MM.1S (cell line): ENCODE data around the gene UGT2A1.
"Not testable (repeated sequence)": the region's sequence is repeated elsewhere in the genome, so short reads cannot be mapped to it uniquely, and the experiment has no call there.

Experiments used
- DNase-seq: peaks from one replicate; pipeline ENCODE4 v3.0.0-alpha.2; 2015
- H2AFZ ChIP-seq: fragments of 300-600 bp; sonication (generic); 2 replicates; pipeline ENCODE4 v1.6.0; 2016; ENCODE audit warnings: antibody characterized with exemption, low read length
- H3F3A ChIP-seq: fragments of 300-600 bp; sonication (generic); 2 replicates; pipeline ENCODE4 v1.6.1; 2016; ENCODE audit warnings: mild to moderate bottlenecking, antibody characterized with exemption, low read length, moderate library complexity, mixed read lengths; ENCODE audit not compliant: insufficient read depth
- H3K27ac ChIP-seq: fragments of 300-600 bp; sonication (generic); 2 replicates; pipeline ENCODE4 v1.5.1; 2016; ENCODE audit warnings: mild to moderate bottlenecking, low read length
- H3K27me3 ChIP-seq: fragments of 300-600 bp; sonication (generic); replicated peaks from 2 replicates; pipeline ENCODE4 v1.6.0; 2016; ENCODE audit warnings: low read length; ENCODE audit not compliant: insufficient read depth
- H3K36me3 ChIP-seq: fragments of 300-600 bp; sonication (generic); replicated peaks from 2 replicates; pipeline ENCODE4 v1.6.1; 2016; ENCODE audit warnings: mild to moderate bottlenecking, low read length, mixed read lengths; ENCODE audit not compliant: insufficient read depth
- H3K4me1 ChIP-seq: fragments of 300-600 bp; sonication (generic); 2 replicates; pipeline ENCODE4 v1.6.1; 2016; ENCODE audit warnings: low read length, mixed read lengths
- H3K4me2 ChIP-seq: fragments of 300-600 bp; sonication (generic); 2 replicates; pipeline ENCODE4 v1.6.0; 2016; ENCODE audit warnings: low read depth, low read length
- H3K4me3 ChIP-seq: fragments of 300-600 bp; sonication (generic); 2 replicates; pipeline ENCODE4 v1.5.1; 2016; ENCODE audit warnings: low read length, mixed read lengths
- H3K79me2 ChIP-seq: fragments of 300-600 bp; sonication (generic); 2 replicates; pipeline ENCODE4 v1.6.1; 2016; ENCODE audit warnings: mixed run types, low read length, mixed read lengths
- H3K9ac ChIP-seq: fragments of 300-600 bp; sonication (generic); 2 replicates; pipeline ENCODE4 v1.6.1; 2016; ENCODE audit warnings: low read length, mixed read lengths
- H3K9me2 ChIP-seq: fragments of 300-600 bp; sonication (generic); replicated peaks from 2 replicates; pipeline ENCODE4 v1.6.1; 2016; ENCODE audit warnings: mild to moderate bottlenecking, low read length, mixed read lengths; ENCODE audit not compliant: insufficient read depth
- H3K9me3 ChIP-seq: fragments of 300-600 bp; sonication (generic); replicated peaks from 2 replicates; pipeline ENCODE4 v1.6.1; 2016; ENCODE audit warnings: mild to moderate bottlenecking, low read length, mixed read lengths; ENCODE audit not compliant: insufficient read depth
- H4K20me1 ChIP-seq: fragments of 300-600 bp; sonication (generic); 2 replicates; pipeline ENCODE4 v1.6.1; 2016; ENCODE audit warnings: mild to moderate bottlenecking, low read length, moderate library complexity, mixed read lengths; ENCODE audit not compliant: insufficient read depth
- EZH2 ChIP-seq: fragments of 300-600 bp; sonication (generic); optimal IDR thresholded peaks from 2 replicates; pipeline ENCODE3; 2017; ENCODE audit warnings: low read depth, mild to moderate bottlenecking, antibody characterized with exemption, low read length, mixed read lengths
- EZH2phosphoT487 ChIP-seq: fragments of 300-600 bp; sonication (generic); IDR thresholded peaks from 2 replicates; pipeline ENCODE4 v1.6.1; 2018; ENCODE audit warnings: antibody characterized with exemption, low read length
- TF ChIP-seq, protein P1 (sequence below): fragments of 300-600 bp; sonication (generic); IDR thresholded peaks from 2 replicates; pipeline ENCODE4 v1.5.1; 2016; ENCODE audit warnings: antibody characterized with exemption, low read length, mixed read lengths

Gene UGT2A1

DNA sequence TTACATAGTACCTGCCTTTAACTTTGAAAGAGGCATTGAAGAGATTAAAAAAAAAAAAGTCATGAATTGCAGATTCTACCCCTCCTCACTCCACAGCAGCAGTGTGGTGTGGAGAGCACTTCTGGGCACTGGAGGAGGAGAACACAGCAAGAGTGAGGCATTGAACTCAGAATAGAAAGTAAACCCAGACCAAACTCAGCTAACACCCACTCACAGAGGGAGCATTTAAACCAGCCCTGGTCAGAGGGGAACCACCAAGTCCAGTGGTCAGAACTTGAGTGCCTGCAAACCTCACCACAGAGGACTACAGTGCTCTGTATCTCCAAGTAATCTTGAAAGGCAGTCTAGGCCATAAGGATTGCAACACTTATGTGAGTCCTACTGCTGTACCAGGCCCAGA, 15.6 kb upstream of the UGT2A1 start:
- TF ChIP-seq, protein P1, sequence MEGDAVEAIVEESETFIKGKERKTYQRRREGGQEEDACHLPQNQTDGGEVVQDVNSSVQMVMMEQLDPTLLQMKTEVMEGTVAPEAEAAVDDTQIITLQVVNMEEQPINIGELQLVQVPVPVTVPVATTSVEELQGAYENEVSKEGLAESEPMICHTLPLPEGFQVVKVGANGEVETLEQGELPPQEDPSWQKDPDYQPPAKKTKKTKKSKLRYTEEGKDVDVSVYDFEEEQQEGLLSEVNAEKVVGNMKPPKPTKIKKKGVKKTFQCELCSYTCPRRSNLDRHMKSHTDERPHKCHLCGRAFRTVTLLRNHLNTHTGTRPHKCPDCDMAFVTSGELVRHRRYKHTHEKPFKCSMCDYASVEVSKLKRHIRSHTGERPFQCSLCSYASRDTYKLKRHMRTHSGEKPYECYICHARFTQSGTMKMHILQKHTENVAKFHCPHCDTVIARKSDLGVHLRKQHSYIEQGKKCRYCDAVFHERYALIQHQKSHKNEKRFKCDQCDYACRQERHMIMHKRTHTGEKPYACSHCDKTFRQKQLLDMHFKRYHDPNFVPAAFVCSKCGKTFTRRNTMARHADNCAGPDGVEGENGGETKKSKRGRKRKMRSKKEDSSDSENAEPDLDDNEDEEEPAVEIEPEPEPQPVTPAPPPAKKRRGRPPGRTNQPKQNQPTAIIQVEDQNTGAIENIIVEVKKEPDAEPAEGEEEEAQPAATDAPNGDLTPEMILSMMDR = no peak
- TF ChIP-seq EZH2 = no peak
- no peak for TF ChIP-seq EZH2phosphoT487
- Histone ChIP-seq H3K4me1 (no peaks in the 10 kb centered on the region), H3K27ac (no peak overlapping the region)

DNA sequence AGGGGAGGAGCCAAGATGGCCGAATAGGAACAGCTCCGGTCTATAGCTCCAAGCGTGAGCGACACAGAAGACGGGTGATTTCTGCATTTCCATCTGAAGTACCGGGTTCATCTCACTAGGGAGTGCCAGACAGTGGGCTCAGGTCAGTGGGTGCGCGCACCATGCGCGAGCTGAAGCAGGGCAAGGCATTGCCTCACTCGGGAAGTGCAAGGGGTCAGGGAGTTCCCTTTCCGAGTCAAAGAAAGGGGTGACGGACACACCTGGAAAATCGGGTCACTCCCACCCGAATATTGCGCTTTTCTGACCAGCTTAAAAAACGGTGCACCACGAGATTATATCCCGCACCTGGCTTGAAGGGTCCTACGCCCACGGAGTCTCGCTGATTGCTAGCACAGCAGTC, 11.0 kb upstream of the UGT2A1 start:
- not testable (repeated sequence) for H3K27me3 ChIP-seq, H3K9me2 ChIP-seq, DNase-seq, H3K4me1 ChIP-seq, H3K36me3 ChIP-seq, H3K9me3 ChIP-seq, H3K79me2 ChIP-seq, H4K20me1 ChIP-seq, H2AFZ ChIP-seq, H3K4me3 ChIP-seq, H3K4me2 ChIP-seq, H3F3A ChIP-seq, H3K9ac ChIP-seq, H3K27ac ChIP-seq

More for the DNA sequence above, 15.6 kb upstream of the UGT2A1 start:
- no peaks in the 10 kb centered on the region for H3K27me3 ChIP-seq
- no peaks in the 10 kb centered on the region for H3K36me3 ChIP-seq
- no peak overlapping the region for H3K4me2 ChIP-seq
- H2AFZ ChIP-seq = no peak overlapping the region
- no peak overlapping the region for H3K9ac ChIP-seq
- no peaks in the 10 kb centered on the region for H3K79me2 ChIP-seq
- H3F3A ChIP-seq = no peaks in the 10 kb centered on the region
- no peaks in the 10 kb centered on the region for H3K9me3 ChIP-seq
- no peak for DNase-seq
- no peaks in the 10 kb centered on the region for H4K20me1 ChIP-seq
- no peak overlapping the region for H3K4me3 ChIP-seq
- H3K9me2 ChIP-seq = no peaks in the 10 kb centered on the region

GRCh38 chr4:69661130-69661803, 8.2 kb upstream of the UGT2A1 start:
- H3K27ac ChIP-seq, H3K4me2 ChIP-seq, H3K4me1 ChIP-seq, DNase-seq, H3K9me2 ChIP-seq, H3K36me3 ChIP-seq, H3F3A ChIP-seq, H3K79me2 ChIP-seq, H3K9me3 ChIP-seq, H3K9ac ChIP-seq, H4K20me1 ChIP-seq, H3K4me3 ChIP-seq, H2AFZ ChIP-seq, H3K27me3 ChIP-seq: not testable (repeated sequence)

DNA sequence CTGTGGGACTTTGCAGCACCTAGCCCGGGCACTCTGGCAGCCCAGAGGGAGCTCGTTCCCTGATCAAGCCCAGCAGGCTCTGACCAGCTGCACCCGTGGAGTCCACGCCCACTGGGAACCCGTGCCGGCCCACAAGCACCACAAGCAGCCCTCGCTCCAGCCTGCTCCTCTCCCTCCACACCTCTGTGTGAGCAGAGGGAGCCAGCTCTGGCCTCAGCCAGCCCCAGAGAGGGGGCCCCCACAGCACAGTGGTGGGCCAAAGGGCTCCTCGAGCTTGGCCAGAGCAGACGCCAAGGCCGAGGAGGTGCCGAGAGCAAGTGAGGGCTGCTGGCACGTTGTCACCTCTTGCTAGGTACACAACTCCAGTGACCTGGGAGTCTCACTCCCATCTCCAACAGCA, 5.1 kb upstream of the UGT2A1 start:
- TF ChIP-seq, protein P1 = no peak
- TF ChIP-seq EZH2 = no peak
- TF ChIP-seq EZH2phosphoT487 = no peak
- no peak for DNase-seq

More for the DNA sequence above, 5.1 kb upstream of the UGT2A1 start:
- Histone ChIP-seq H3K79me2 (no peaks in the 10 kb centered on the region), H3K4me2 (no peak overlapping the region), H3K9ac (no peak overlapping the region), H3K4me1 (no peaks in the 10 kb centered on the region), H3K9me3 (no peaks in the 10 kb centered on the region), H3K27me3 (no peaks in the 10 kb centered on the region), H4K20me1 (no peaks in the 10 kb centered on the region), H3K4me3 (no peak overlapping the region), H3F3A (no peaks in the 10 kb centered on the region), H3K36me3 (no peaks in the 10 kb centered on the region; the same call in 1 of the 2 replicates), H3K27ac (no peak overlapping the region), H2AFZ (no peak overlapping the region), H3K9me2 (no peaks in the 10 kb centered on the region)
